NCI-H1092 (cell line): Measurements from ENCODE around the gene LFNG.
"Not testable (repeated sequence)": the region's sequence is repeated elsewhere in the genome, so short reads cannot be mapped to it uniquely, and the experiment has no call there.

ENCODE experiments used
- DNase-seq: peaks from one replicate; lab custom pipeline; 2025; lab: John Stamatoyannopoulos, UW

Gene LFNG

GRCh38 chr7:2545746-2546425, 26.3 kb downstream of the LFNG start:
- no peak for DNase-seq

GRCh38 chr7:2546776-2547586, 27.4 kb downstream of the LFNG start:
- DNase-seq = no peak

- DNase-seq = no peak
Observed at GRCh38 chr7:2551418-2551817, 31.8 kb downstream of the LFNG start.

- DNase-seq = no peak
Observed at GRCh38 chr7:2553108-2553507, 33.5 kb downstream of the LFNG start.

GRCh38 chr7:2553831-2554581, 34.4 kb downstream of the LFNG start:
- no peak for DNase-seq

- DNase-seq = no peak
Observed at GRCh38 chr7:2554661-2555111, 35.1 kb downstream of the LFNG start.

GRCh38 chr7:2555121-2556052, 35.8 kb downstream of the LFNG start, which contains the start of gene BRAT1:
Gene BRAT1 (minus strand): TSS chr7:2555524. CDS start chr7:2554431, 1,093 bp downstream.
- peak; percentile 94 for DNase-seq

- DNase-seq = peak; percentile 85
Observed at GRCh38 chr7:2558629-2559282, 39.2 kb downstream of the LFNG start, which contains the start of gene IQCE. Gene IQCE (plus strand): TSS chr7:2558979. CDS start chr7:2559182, 203 bp downstream.

GRCh38 chr7:2559283-2559950, 39.8 kb downstream of the LFNG start:
- no peak for DNase-seq

GRCh38 chr7:2563955-2564354, 44.4 kb downstream of the LFNG start:
- not testable (repeated sequence) for DNase-seq

- DNase-seq = no peak
Observed at GRCh38 chr7:2564970-2565540, 45.5 kb downstream of the LFNG start.

GRCh38 chr7:2566348-2566889, 46.8 kb downstream of the LFNG start:
- DNase-seq = no peak

GRCh38 chr7:2566890-2567678, 47.5 kb downstream of the LFNG start:
- no peak for DNase-seq

- peak; percentile 14 for DNase-seq
Observed at GRCh38 chr7:2567679-2568278, 48.2 kb downstream of the LFNG start.

- no peak for DNase-seq
Observed at GRCh38 chr7:2568521-2569223, 49.1 kb downstream of the LFNG start.

- DNase-seq = no peak
Observed at GRCh38 chr7:2569421-2569820, 49.8 kb downstream of the LFNG start.

- DNase-seq = no peak
Observed at GRCh38 chr7:2570021-2570420, 50.4 kb downstream of the LFNG start.

- DNase-seq = no peak
Observed at GRCh38 chr7:2571409-2571808, 51.8 kb downstream of the LFNG start.
